Lung (tissue), 12 donors: ENCODE measurements around the gene RANBP1. TPM values are rescaled to one million over a fixed set of nuclear protein-coding genes. Genes with fewer than 3 reads are reported as not detected.

Source experiments
- ATAC-seq: fragments of 200-7000 bp; cut with Tn5 transposase; one replicate; pipeline ENCODE4 v1.9.1; 2020; ENCODE audit warnings: moderate number of reproducible peaks; ENCODE audit not compliant: insufficient read depth, low FRiP score
- DNase-seq, 3 donors: peaks; one replicate each; pipeline ENCODE4 v3.0.0-alpha.2; 2013 to 2017
- H3K27ac ChIP-seq, 2 donors: one replicate each; pipeline ENCODE4 v1.5.1; 2013; ENCODE audit warnings: mild to moderate bottlenecking in 2 of 2, moderate library complexity in 2 of 2, control low read depth in 1 of 2, inconsistent platforms in 1 of 2, low read depth in 1 of 2, low read length in 1 of 2
- H3K27me3 ChIP-seq, 3 donors: one replicate each; pipeline ENCODE4 v1.5.1; 2013; ENCODE audit warnings: low read length in 2 of 3; ENCODE audit not compliant: control insufficient read depth in 3 of 3, insufficient read depth in 3 of 3
- H3K36me3 ChIP-seq, 4 donors: one replicate each; pipeline ENCODE4 v1.5.1; 2013; ENCODE audit warnings: low read length in 4 of 4, mild to moderate bottlenecking in 1 of 4, moderate library complexity in 1 of 4; ENCODE audit not compliant: control insufficient read depth in 4 of 4, insufficient read depth in 4 of 4
- H3K4me1 ChIP-seq, 5 donors: one replicate each; pipeline ENCODE4 v1.5.1; 2013; ENCODE audit warnings: low read length in 5 of 5, mild to moderate bottlenecking in 2 of 5, moderate library complexity in 1 of 5; ENCODE audit not compliant: control insufficient read depth in 5 of 5, insufficient read depth in 5 of 5
- H3K4me3 ChIP-seq: one replicate; pipeline ENCODE4 v1.5.1; 2013; ENCODE audit warnings: mild to moderate bottlenecking, control low read depth, moderate library complexity
- H3K9ac ChIP-seq, 2 donors: one replicate each; pipeline ENCODE4 v1.5.1; 2013; ENCODE audit warnings: low read length in 2 of 2, control low read depth in 1 of 2; ENCODE audit not compliant: insufficient read depth in 1 of 2
- H3K9me3 ChIP-seq, 4 donors: one replicate each; pipeline ENCODE4 v1.5.1; 2013; ENCODE audit warnings: low read length in 3 of 4, mild to moderate bottlenecking in 1 of 4, moderate library complexity in 1 of 4; ENCODE audit not compliant: control insufficient read depth in 4 of 4, insufficient read depth in 3 of 4
- WGBS, 2 donors: extraction: QIAGEN DNeasy Blood & Tissue Kit; methylation state at CpG; one replicate each; pipeline ENCODE4 v1.1.7; 2013; 5-methylcytosine and 5-hydroxymethylcytosine counted together
- polyA plus RNA-seq, 2 donors: library from polyadenylated mRNA; stranded (reverse); fragments of 200-250 nt; gene quantifications; one replicate each; pipeline ENCODE4 v1.2.1, GENCODE V29; 2013
- total RNA-seq, 2 donors: library from RNA; depleted of rRNA in 1 of 2; stranded (reverse); fragments of >200 nt in 1 of 2; gene quantifications; one replicate each; pipeline ENCODE4 v1.2.1, GENCODE V29; 2014 to 2021
- TF ChIP-seq, protein P1 (sequence below): IDR thresholded peaks from 2 replicates; pipeline ENCODE4 v1.5.1; 2012; ENCODE audit warnings: mild to moderate bottlenecking; ENCODE audit errors: control extremely low read depth, extremely low read depth
- donor health status: control.
- donor health status: control.
- donor health status: Bipolar disorder and iron deficiency.
- donor health status: healthy.
- donor health status: DM: yes; HTN: yes; CAD: no.

Gene RANBP1
- total and polyA plus RNA-seq, 4 donors, result 72.9 to 119 (median 83.2) TPM

DNA sequence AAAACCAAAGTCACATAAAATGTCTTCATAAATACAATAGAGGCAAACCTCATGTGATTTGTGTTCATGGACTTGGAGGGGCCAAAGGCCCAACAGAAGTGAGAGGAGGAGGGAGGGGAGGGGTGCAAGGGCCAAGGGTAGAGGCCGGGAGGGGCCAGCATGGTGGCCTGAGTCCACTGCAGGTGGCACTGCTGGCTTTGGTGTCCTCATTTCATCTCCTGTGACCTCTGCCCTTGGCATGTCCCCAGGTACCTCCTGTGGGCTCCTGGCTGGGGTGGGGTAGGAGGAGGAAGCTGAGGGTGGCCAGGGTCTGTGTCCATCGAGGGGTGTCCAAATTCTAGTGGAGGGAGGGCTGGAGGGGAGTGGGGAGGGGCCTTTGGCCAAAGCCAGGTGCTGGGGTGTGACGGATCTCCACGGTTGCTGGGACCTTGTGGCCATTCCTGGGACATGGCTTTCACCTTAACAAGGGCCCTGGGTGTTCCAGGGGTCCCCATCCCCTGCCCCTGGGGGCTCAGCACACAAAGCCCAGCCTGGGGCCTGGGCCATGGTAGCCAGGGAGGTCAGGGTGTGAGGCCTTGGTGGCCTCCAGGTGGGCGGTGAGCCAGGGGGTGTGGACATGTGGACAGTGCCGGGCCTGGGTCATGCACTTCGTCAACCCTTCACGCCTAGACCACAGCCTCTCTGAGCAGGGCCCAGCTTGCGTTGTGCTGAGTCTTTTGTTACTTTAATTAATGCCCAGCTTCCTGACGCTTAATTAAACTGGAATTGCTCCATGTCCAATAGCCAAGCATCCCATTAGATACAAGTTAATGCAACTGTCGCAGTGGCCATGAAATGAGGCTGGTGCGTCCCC is 55.6 kb downstream of the RANBP1 start:
- Histone ChIP-seq H3K4me1 (no peaks in the 10 kb centered on the region), H3K9me3 (peaks cover 0 to 2% (median 0%) of the 10 kb centered on the region in 4 donors), H3K36me3 (no peaks in the 10 kb centered on the region), H3K9ac (no peak overlapping the region), H3K27ac (no peak overlapping the region), H3K27me3 (no peaks in the 10 kb centered on the region), H3K4me3 (no peak overlapping the region)
- 88 to 93% methylated on average over 12 of the region's 12 CpGs for WGBS, 2 donors
- TF ChIP-seq, protein P1, sequence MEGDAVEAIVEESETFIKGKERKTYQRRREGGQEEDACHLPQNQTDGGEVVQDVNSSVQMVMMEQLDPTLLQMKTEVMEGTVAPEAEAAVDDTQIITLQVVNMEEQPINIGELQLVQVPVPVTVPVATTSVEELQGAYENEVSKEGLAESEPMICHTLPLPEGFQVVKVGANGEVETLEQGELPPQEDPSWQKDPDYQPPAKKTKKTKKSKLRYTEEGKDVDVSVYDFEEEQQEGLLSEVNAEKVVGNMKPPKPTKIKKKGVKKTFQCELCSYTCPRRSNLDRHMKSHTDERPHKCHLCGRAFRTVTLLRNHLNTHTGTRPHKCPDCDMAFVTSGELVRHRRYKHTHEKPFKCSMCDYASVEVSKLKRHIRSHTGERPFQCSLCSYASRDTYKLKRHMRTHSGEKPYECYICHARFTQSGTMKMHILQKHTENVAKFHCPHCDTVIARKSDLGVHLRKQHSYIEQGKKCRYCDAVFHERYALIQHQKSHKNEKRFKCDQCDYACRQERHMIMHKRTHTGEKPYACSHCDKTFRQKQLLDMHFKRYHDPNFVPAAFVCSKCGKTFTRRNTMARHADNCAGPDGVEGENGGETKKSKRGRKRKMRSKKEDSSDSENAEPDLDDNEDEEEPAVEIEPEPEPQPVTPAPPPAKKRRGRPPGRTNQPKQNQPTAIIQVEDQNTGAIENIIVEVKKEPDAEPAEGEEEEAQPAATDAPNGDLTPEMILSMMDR, result no peak
- ATAC-seq (no peak), DNase-seq (no peak)

DNA sequence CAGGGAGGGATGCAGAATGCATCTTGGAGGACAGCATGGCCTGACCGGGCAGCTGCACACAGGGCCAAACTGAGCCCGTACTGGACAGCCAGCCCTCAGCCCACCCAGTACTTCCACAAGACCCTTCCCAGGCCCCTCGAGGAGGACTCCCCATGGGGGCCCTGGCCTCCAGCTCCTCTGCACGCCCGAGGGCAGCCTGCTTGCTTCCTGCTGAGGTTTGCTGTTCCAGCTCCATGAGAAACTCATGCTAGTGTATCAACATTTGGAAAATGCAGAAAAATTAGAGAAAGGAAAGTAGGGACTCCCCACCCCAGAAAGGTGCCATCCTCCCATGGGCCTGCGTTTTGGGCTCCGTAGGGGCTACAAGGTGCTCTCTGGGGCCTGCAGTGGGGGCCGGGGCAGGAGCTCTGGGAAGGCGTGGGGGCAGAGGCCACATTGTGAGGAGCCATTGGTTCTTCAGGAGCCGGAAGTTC is 56.3 kb downstream of the RANBP1 start:
- no peak overlapping the region for H3K27ac ChIP-seq
- H3K9me3 ChIP-seq, result peaks cover 0 to 2% (median 0%) of the 10 kb centered on the region in 4 donors
- ATAC-seq, result no peak
- no peak for DNase-seq
- no peaks in the 10 kb centered on the region for H3K36me3 ChIP-seq
- 89 to 96% methylated on average over 10 of the region's 10 CpGs for WGBS, 2 donors
- TF ChIP-seq, protein P1, result no peak
- no peak overlapping the region for H3K4me3 ChIP-seq
- H3K27me3 ChIP-seq, result no peaks in the 10 kb centered on the region
- no peaks in the 10 kb centered on the region for H3K4me1 ChIP-seq
- H3K9ac ChIP-seq, result no peak overlapping the region

DNA sequence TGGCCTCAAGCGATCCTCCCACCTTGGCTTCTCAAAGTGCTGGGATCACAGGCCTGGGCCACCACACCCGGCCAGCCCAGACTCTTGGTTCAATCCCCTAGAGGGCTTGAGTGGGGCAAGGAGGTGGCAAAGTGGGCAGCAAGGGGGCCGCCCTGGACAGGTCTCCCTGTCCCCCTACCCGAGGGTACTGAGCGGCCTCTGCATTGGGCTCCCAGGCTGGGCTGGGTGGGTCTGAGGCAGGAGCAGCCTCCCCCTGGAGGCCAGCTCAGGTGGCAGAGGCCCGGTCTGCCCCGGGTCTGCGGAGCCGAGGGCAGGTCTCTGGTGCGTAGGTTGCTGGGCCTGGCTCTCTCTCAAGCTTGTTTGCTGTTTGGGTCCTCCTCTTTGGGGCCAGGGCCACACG is 57.3 kb downstream of the RANBP1 start:
- no peak for DNase-seq

More for the DNA sequence above, 57.3 kb downstream of the RANBP1 start:
- H3K4me3 ChIP-seq, result no peak overlapping the region
- no peaks in the 10 kb centered on the region for H3K27me3 ChIP-seq
- H3K27ac ChIP-seq, result no peak overlapping the region
- ATAC-seq, result no peak
- no peak overlapping the region for H3K9ac ChIP-seq
- no peaks in the 10 kb centered on the region for H3K36me3 ChIP-seq
- H3K4me1 ChIP-seq, result no peaks in the 10 kb centered on the region
- TF ChIP-seq, protein P1, result no peak
- 90 to 94% methylated on average over 11 of the region's 11 CpGs for WGBS, 2 donors
- H3K9me3 ChIP-seq, result peaks cover 0 to 2% (median 0%) of the 10 kb centered on the region in 4 donors
